Measurements from ENCODE around the gene HERC2. TPM values are rescaled to one million over a fixed set of nuclear protein-coding genes. Genes with fewer than 3 reads are reported as not detected.

Gene HERC2
- total RNA-seq, 6 experiments from 2014 or later, result 33.6 to 47.3 (median 37.0) TPM

GRCh38 chr15:28113394-28114113 lies 208.4 kb downstream of the HERC2 start:
- TF ChIP-seq CTCF (IDR thresholded peaks at IDR 0.05), result no peak
- Mint-ChIP-seq H3K27ac (no peak overlapping the region), H3K36me3 (ENCODE audit: low read depth) (peaks cover 21% of the 10 kb centered on the region), H3K9me3 (no peaks in the 10 kb centered on the region), H3K4me1 (ENCODE audit: low read depth) (no peaks in the 10 kb centered on the region), H3K4me3 (no peak overlapping the region), H3K27me3 (ENCODE audit: insufficient read depth) (peaks cover 2% of the 10 kb centered on the region)
- DNase-seq, result no peak

DNA sequence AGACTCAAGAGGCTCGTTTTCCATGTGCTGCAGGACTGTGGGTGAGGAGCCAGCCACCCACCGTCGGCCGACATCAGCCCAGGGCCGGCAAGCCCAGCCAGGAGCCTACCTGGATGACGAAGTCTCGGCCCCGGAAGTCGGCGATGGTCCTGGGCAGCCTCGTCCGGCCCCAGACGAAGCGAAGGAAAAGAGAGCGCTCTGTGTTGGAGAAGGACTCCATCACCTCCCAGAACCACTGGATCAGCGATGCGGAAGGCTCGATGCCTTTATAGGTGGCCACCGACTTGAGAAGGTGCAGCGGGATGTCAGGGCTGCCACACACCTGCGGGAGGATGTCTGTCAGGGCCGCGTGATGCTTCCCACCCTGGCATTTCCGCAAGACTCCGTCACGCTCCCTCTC lies 209.0 kb downstream of the HERC2 start:
- Mint-ChIP-seq H3K4me1 (ENCODE audit: low read depth) (no peaks in the 10 kb centered on the region), H3K27me3 (ENCODE audit: insufficient read depth) (peaks cover 2% of the 10 kb centered on the region), H3K4me3 (no peak overlapping the region), H3K27ac (no peak overlapping the region), H3K9me3 (no peaks in the 10 kb centered on the region), H3K36me3 (ENCODE audit: low read depth) (peaks cover 21% of the 10 kb centered on the region)
- no peak for TF ChIP-seq CTCF (IDR thresholded peaks at IDR 0.05)
- DNase-seq, result no peak

DNA sequence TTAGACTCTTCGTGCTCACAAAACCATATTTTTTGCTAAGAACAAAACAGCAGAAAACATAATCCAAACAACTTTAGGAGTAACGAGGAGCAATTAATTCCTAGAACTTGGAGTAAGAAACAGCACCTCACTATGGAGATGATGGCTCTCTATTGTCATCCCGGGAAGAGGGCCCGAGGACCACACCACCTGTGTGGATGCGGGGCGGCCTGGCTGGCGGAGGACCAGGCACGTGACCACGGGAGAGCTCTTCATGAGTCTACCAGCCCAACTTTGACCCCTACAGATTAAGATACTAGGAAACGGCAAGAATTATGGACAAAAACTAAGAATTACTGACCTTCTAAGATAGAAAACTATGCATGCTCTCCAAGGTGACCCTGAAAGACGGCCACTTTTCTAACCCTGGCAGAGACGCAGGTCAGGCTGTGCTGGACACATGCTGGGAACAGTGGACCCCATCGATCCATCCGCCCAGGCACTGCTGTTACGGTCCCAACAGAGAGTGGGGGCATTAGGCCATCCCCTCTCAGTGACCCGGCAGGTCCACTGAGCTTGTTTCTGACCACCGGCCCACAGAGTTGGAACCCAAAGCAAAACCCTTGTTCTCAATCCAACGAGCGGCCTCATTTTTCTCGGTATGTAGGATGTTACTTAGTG lies 209.7 kb downstream of the HERC2 start:
- no peak for TF ChIP-seq CTCF (IDR thresholded peaks at IDR 0.05)
- peaks cover 21% of the 10 kb centered on the region for H3K36me3 Mint-ChIP-seq (ENCODE audit: low read depth)
- no peaks in the 10 kb centered on the region for H3K9me3 Mint-ChIP-seq
- H3K27me3 Mint-ChIP-seq (ENCODE audit: insufficient read depth), result peaks cover 2% of the 10 kb centered on the region
- no peak overlapping the region for H3K27ac Mint-ChIP-seq
- no peak for DNase-seq
- no peaks in the 10 kb centered on the region for H3K4me1 Mint-ChIP-seq (ENCODE audit: low read depth)
- no peak overlapping the region for H3K4me3 Mint-ChIP-seq

GRCh38 chr15:28111543-28111942 lies 210.4 kb downstream of the HERC2 start:
- Mint-ChIP-seq H3K4me1 (ENCODE audit: low read depth) (no peaks in the 10 kb centered on the region), H3K4me3 (no peak overlapping the region), H3K27ac (no peak overlapping the region), H3K27me3 (ENCODE audit: insufficient read depth) (peaks cover 2% of the 10 kb centered on the region), H3K9me3 (no peaks in the 10 kb centered on the region), H3K36me3 (ENCODE audit: low read depth) (peaks cover 21% of the 10 kb centered on the region)
- DNase-seq, result no peak
- TF ChIP-seq CTCF (IDR thresholded peaks at IDR 0.05), result no peak

DNA sequence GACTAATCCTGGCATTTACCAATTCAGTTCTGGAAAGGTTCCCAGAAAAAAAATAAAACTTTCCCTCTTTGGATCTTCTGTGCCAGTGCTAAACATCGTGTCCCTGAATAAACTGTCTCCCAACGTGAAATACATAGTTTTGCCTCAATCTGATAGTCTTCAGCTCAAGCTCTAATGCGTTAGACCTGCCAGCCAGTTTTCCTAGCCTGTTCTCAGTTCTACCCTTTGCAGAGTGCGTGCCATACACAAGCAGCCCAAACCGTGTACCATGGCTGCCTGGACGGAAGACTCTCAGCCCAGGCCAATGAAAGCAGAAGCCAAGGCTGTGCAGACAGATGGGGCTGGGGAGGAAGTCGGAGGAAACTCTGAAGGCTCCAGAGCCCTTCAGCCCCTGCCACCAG lies 211.5 kb downstream of the HERC2 start:
- TF ChIP-seq CTCF (IDR thresholded peaks at IDR 0.05), result no peak
- H3K9me3 Mint-ChIP-seq, result no peaks in the 10 kb centered on the region
- no peak for DNase-seq
- H3K4me3 Mint-ChIP-seq, result no peak overlapping the region
- no peaks in the 10 kb centered on the region for H3K4me1 Mint-ChIP-seq (ENCODE audit: low read depth)
- no peaks in the 10 kb centered on the region; the same call in none of the 2 replicates for H3K27me3 Mint-ChIP-seq (ENCODE audit: insufficient read depth)
- no peak overlapping the region for H3K27ac Mint-ChIP-seq
- H3K36me3 Mint-ChIP-seq (ENCODE audit: low read depth), result peaks cover 21% of the 10 kb centered on the region
